Subcutaneous abdominal adipose tissue (tissue), 5 donors: ENCODE measurements around the gene TWSG1.
"Not testable (repeated sequence)": the region's sequence is repeated elsewhere in the genome, so short reads cannot be mapped to it uniquely, and the experiment has no call there.

ENCODE experiments used
- H3K27ac ChIP-seq: one replicate; pipeline ENCODE4 v1.7.0; 2013; ENCODE audit warnings: low read depth, mild to moderate bottlenecking, inconsistent platforms, low read length, moderate library complexity
- H3K27me3 ChIP-seq, 5 donors: one replicate each; pipeline ENCODE4 v1.7.0; 2013; ENCODE audit warnings: low read length in 5 of 5, inconsistent platforms in 1 of 5; ENCODE audit not compliant: control insufficient read depth in 5 of 5, insufficient read depth in 4 of 5
- H3K36me3 ChIP-seq, 5 donors: one replicate each; pipeline ENCODE4 v1.7.0; 2013; ENCODE audit warnings: low read length in 5 of 5; ENCODE audit not compliant: control insufficient read depth in 5 of 5, insufficient read depth in 5 of 5
- H3K4me1 ChIP-seq, 5 donors: one replicate each; pipeline ENCODE4 v1.7.0; 2013; ENCODE audit warnings: low read length in 5 of 5, mild to moderate bottlenecking in 3 of 5, moderate library complexity in 1 of 5; ENCODE audit not compliant: control insufficient read depth in 5 of 5, insufficient read depth in 5 of 5
- H3K4me3 ChIP-seq, 5 donors: one replicate each; pipeline ENCODE4 v1.7.0; 2013; ENCODE audit warnings: low read length in 5 of 5, low read depth in 1 of 5
- H3K9ac ChIP-seq, 5 donors: one replicate each; pipeline ENCODE4 v1.7.0; 2013; ENCODE audit warnings: low read length in 5 of 5, mild to moderate bottlenecking in 4 of 5, moderate library complexity in 3 of 5
- H3K9me3 ChIP-seq, 5 donors: one replicate each; pipeline ENCODE4 v1.7.0; 2013; ENCODE audit warnings: low read length in 5 of 5; ENCODE audit not compliant: control insufficient read depth in 5 of 5
- donor health status: healthy.
- donor health status: healthy.
- donor health status: healthy.
- donor health status: healthy.
- donor health status: healthy.

Gene TWSG1

DNA sequence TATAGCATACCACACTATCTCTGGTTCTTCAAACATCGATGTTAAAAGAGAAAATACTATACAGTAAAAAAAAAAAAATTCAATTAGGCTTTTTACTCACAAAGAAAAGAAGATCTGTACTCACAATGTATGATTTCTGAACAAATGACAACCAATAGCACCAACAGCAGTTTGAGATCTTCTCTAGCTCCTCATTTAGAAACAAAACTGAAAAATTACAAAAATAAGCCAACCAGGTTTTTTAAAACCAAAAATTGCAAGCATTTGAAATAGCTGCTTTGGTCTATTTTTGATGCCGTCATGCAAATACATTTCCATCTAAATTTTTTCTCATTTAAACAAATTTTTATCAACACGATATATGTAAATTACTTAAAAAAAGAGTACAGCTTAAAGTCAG, 106.5 kb downstream of the TWSG1 start:
- Histone ChIP-seq H3K4me3 (no peak overlapping the region), H3K27me3 (no peaks in the 10 kb centered on the region), H3K9ac (no peak overlapping the region), H3K4me1 (peaks cover 0 to 2% (median 0%) of the 10 kb centered on the region in 5 donors), H3K27ac (no peak overlapping the region), H3K36me3 (no peaks in the 10 kb centered on the region), H3K9me3 (peaks cover 0 to under 1% (median 0%) of the 10 kb centered on the region in 5 donors)

DNA sequence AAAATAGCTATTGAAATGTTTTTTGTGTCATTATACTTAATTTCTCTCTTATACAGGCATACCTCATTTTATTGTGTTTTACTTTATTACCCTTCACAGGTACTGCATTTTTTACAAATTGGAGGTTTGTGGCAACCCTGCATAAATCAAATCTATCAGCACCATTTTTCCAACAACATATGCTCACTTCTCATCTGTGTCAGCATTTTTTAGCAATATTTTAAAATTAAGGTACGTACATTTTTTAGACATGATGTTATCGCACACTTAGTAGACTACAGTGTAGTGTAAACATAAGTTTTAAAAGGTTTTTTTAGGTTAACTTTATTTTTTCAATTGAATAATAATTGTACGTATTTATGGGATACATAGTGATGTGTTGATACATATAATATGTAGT, 110.0 kb downstream of the TWSG1 start:
- Histone ChIP-seq H3K4me3 (no peak overlapping the region), H3K9ac (no peak overlapping the region), H3K27me3 (peaks cover 0 to 2% (median 0%) of the 10 kb centered on the region in 5 donors), H3K27ac (no peak overlapping the region), H3K9me3 (peaks cover 0 to 6% (median 0%) of the 10 kb centered on the region in 5 donors), H3K4me1 (no peaks in the 10 kb centered on the region), H3K36me3 (no peaks in the 10 kb centered on the region)

GRCh38 chr18:9446839-9447238, 112.3 kb downstream of the TWSG1 start:
- Histone ChIP-seq H3K9ac (no peak overlapping the region), H3K9me3 (peaks cover 0 to 6% (median 0%) of the 10 kb centered on the region in 5 donors), H3K36me3 (no peaks in the 10 kb centered on the region), H3K4me1 (no peaks in the 10 kb centered on the region), H3K27ac (no peak overlapping the region), H3K27me3 (peaks cover 0 to 2% (median 0%) of the 10 kb centered on the region in 5 donors), H3K4me3 (no peak overlapping the region)

GRCh38 chr18:9447334-9447733, 112.8 kb downstream of the TWSG1 start:
- Histone ChIP-seq H3K4me3 (no peak overlapping the region), H3K9ac (no peak overlapping the region), H3K9me3 (peaks cover 0 to 6% (median 0%) of the 10 kb centered on the region in 5 donors), H3K27ac (no peak overlapping the region), H3K4me1 (no peaks in the 10 kb centered on the region), H3K27me3 (peaks cover 0 to 2% (median 0%) of the 10 kb centered on the region in 5 donors), H3K36me3 (no peaks in the 10 kb centered on the region)

GRCh38 chr18:9449600-9450414, 115.2 kb downstream of the TWSG1 start:
- H3K36me3 ChIP-seq: no peaks in the 10 kb centered on the region
- H3K27me3 ChIP-seq: peaks cover 0 to 2% (median 0%) of the 10 kb centered on the region in 5 donors
- no peak overlapping the region for H3K27ac ChIP-seq
- H3K4me1 ChIP-seq: no peaks in the 10 kb centered on the region
- H3K9me3 ChIP-seq: peaks cover 0 to 6% (median 0%) of the 10 kb centered on the region in 5 donors
- H3K4me3 ChIP-seq: no peak overlapping the region
- H3K9ac ChIP-seq: no peak overlapping the region

- not testable (repeated sequence) for H3K27me3 ChIP-seq
Measured at GRCh38 chr18:9450920-9451319, 116.3 kb downstream of the TWSG1 start.

More at GRCh38 chr18:9450920-9451319, 116.3 kb downstream of the TWSG1 start:
- not testable (repeated sequence) for H3K4me3 ChIP-seq, H3K36me3 ChIP-seq, H3K9ac ChIP-seq, H3K4me1 ChIP-seq, H3K27ac ChIP-seq
- peaks cover 4 to 13% (median 7%) of the 10 kb centered on the region in 5 donors for H3K9me3 ChIP-seq
